AG04449 (cell line): ENCODE measurements around the gene STH.

Source experiments
- CTCF ChIA-PET: fragments of 350-600 bp; formaldehyde crosslinking; extraction: SDS; loops from one replicate; lab custom pipeline; 2021; ENCODE audit warnings: antibody characterized with exemption; lab: Yijun Ruan, JAX
- POLR2A ChIA-PET: fragments of 400-600, 350-600 bp; formaldehyde crosslinking; extraction: SDS; loops from one replicate; lab custom pipeline; 2020; ENCODE audit warnings: antibody characterized with exemption, inconsistent platforms; lab: Yijun Ruan, JAX
- DNase-seq: peaks from one replicate; pipeline ENCODE4 v3.0.0-alpha.2; 2010; ENCODE audit warnings: low read depth, low spot score
- H3K4me3 ChIP-seq: 2 replicates; pipeline ENCODE4 v1.5.1; 2011; ENCODE audit warnings: low read depth, mild to moderate bottlenecking, control low read depth, low read length
- CTCF ChIP-seq: IDR thresholded peaks from one replicate; pipeline ENCODE4 v1.5.1; 2011; ENCODE audit warnings: mild to moderate bottlenecking, moderate library complexity, low read length, control low read depth, inconsistent platforms; ENCODE audit not compliant: insufficient read depth; ENCODE audit errors: missing control alignments

Gene STH

GRCh38 chr17:46023783-46024388 is 24.8 kb downstream of the STH start:
- no peak overlapping the region for H3K4me3 ChIP-seq
- TF ChIP-seq CTCF, result no peak
- CTCF ChIA-PET, result interaction anchor here (0.8 to 1.5 kb wide), 2 partner anchors 20 to 169 kb away, joined by 3 to 4 read pairs; partner anchors contain the start of gene KANSL1
- DNase-seq, result no peak
- POLR2A ChIA-PET, result no interaction called here

DNA sequence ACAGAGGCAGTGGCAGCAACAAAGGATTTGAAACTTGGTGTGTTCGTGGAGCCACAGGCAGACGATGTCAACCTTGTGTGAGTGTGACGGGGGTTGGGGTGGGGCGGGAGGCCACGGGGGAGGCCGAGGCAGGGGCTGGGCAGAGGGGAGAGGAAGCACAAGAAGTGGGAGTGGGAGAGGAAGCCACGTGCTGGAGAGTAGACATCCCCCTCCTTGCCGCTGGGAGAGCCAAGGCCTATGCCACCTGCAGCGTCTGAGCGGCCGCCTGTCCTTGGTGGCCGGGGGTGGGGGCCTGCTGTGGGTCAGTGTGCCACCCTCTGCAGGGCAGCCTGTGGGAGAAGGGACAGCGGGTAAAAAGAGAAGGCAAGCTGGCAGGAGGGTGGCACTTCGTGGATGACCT is 25.5 kb downstream of the STH start:
- TF ChIP-seq CTCF, result no peak
- no peak for DNase-seq
- ChIA-PET CTCF (no interaction called here), POLR2A (no interaction called here)
- no peak overlapping the region for H3K4me3 ChIP-seq

DNA sequence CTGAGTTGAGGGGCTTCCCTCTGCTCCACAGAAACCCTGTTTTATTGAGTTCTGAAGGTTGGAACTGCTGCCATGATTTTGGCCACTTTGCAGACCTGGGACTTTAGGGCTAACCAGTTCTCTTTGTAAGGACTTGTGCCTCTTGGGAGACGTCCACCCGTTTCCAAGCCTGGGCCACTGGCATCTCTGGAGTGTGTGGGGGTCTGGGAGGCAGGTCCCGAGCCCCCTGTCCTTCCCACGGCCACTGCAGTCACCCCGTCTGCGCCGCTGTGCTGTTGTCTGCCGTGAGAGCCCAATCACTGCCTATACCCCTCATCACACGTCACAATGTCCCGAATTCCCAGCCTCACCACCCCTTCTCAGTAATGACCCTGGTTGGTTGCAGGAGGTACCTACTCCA is 26.0 kb downstream of the STH start:
- DNase-seq, result no peak
- no peak for TF ChIP-seq CTCF
- ChIA-PET POLR2A (no interaction called here), CTCF (no interaction called here)
- H3K4me3 ChIP-seq, result no peak overlapping the region

DNA sequence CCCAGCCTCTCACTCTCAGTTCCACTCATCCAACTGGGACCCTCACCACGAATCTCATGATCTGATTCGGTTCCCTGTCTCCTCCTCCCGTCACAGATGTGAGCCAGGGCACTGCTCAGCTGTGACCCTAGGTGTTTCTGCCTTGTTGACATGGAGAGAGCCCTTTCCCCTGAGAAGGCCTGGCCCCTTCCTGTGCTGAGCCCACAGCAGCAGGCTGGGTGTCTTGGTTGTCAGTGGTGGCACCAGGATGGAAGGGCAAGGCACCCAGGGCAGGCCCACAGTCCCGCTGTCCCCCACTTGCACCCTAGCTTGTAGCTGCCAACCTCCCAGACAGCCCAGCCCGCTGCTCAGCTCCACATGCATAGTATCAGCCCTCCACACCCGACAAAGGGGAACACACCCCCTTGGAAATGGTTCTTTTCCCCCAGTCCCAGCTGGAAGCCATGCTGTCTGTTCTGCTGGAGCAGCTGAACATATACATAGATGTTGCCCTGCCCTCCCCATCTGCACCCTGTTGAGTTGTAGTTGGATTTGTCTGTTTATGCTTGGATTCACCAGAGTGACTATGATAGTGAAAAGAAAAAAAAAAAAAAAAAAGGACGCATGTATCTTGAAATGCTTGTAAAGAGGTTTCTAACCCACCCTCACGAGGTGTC is 26.6 kb downstream of the STH start:
- ChIA-PET CTCF (interaction anchor here (1.0 kb wide), 2 partner anchors 14 to 17 kb away, joined by 3 to 4 read pairs; no protein-coding TSS in a partner anchor), POLR2A (no interaction called here)
- no peak for DNase-seq
- H3K4me3 ChIP-seq, result no peak overlapping the region
- no peak for TF ChIP-seq CTCF

- CTCF ChIA-PET, result interaction anchor here (1.0 to 2.2 kb wide), 3 partner anchors 13 to 17 kb away, joined by 3 to 15 read pairs (median 4); no protein-coding TSS in a partner anchor
- no peak for DNase-seq
- TF ChIP-seq CTCF, result no peak
- POLR2A ChIA-PET, result no interaction called here
- H3K4me3 ChIP-seq, result no peak overlapping the region
These were observed 27.4 kb downstream of the STH start for GRCh38 chr17:46026166-46027047.
